ENCODE data around the gene COBL.

Gene COBL

GRCh38 chr7:51082940-51083533 is 233.6 kb downstream of the COBL start:
- in situ Hi-C loops (cut with MboI; ENCODE audit: low sequenced_read_pairs) = no loop called here

- in situ Hi-C loops (cut with MboI; ENCODE audit: low sequenced_read_pairs) = no loop called here
Measured at GRCh38 chr7:51082096-51082840, 234.3 kb downstream of the COBL start.

- in situ Hi-C loops (cut with MboI; ENCODE audit: low sequenced_read_pairs) = no loop called here
Measured at GRCh38 chr7:51081270-51081890, 235.2 kb downstream of the COBL start.

- in situ Hi-C loops (cut with MboI; ENCODE audit: low sequenced_read_pairs) = no loop called here
Measured at GRCh38 chr7:51080622-51081269, 235.9 kb downstream of the COBL start.

GRCh38 chr7:51080216-51080615 is 236.4 kb downstream of the COBL start:
- in situ Hi-C loops (cut with MboI; ENCODE audit: low sequenced_read_pairs) = no loop called here

GRCh38 chr7:51079494-51079893 is 237.1 kb downstream of the COBL start:
- in situ Hi-C loops (cut with MboI; ENCODE audit: low sequenced_read_pairs) = no loop called here

GRCh38 chr7:51078653-51079052 is 238.0 kb downstream of the COBL start:
- in situ Hi-C loops (cut with MboI; ENCODE audit: low sequenced_read_pairs) = no loop called here

GRCh38 chr7:51077987-51078370 is 238.6 kb downstream of the COBL start:
- in situ Hi-C loops (cut with MboI; ENCODE audit: low sequenced_read_pairs) = no loop called here

GRCh38 chr7:51077316-51077986 is 239.2 kb downstream of the COBL start:
- in situ Hi-C loops (cut with MboI; ENCODE audit: low sequenced_read_pairs) = no loop called here

GRCh38 chr7:51075681-51076580 is 240.7 kb downstream of the COBL start:
- in situ Hi-C loops (cut with MboI; ENCODE audit: low sequenced_read_pairs) = no loop called here

- in situ Hi-C loops (cut with MboI; ENCODE audit: low sequenced_read_pairs) = no loop called here
Measured at GRCh38 chr7:51073171-51073570, 243.4 kb downstream of the COBL start.

GRCh38 chr7:51072281-51072680 is 244.3 kb downstream of the COBL start:
- in situ Hi-C loops (cut with MboI; ENCODE audit: low sequenced_read_pairs) = no loop called here

- in situ Hi-C loops (cut with MboI; ENCODE audit: low sequenced_read_pairs) = no loop called here
Measured at GRCh38 chr7:51071427-51071826, 245.2 kb downstream of the COBL start.

- in situ Hi-C loops (cut with MboI; ENCODE audit: low sequenced_read_pairs) = no loop called here
Measured at GRCh38 chr7:51070151-51070550, 246.5 kb downstream of the COBL start.

GRCh38 chr7:51069411-51070083 is 247.1 kb downstream of the COBL start:
- in situ Hi-C loops (cut with MboI; ENCODE audit: low sequenced_read_pairs) = no loop called here

GRCh38 chr7:51068401-51068800 is 248.2 kb downstream of the COBL start:
- in situ Hi-C loops (cut with MboI; ENCODE audit: low sequenced_read_pairs) = no loop called here

GRCh38 chr7:51067757-51068156 is 248.9 kb downstream of the COBL start:
- in situ Hi-C loops (cut with MboI; ENCODE audit: low sequenced_read_pairs) = no loop called here

- in situ Hi-C loops (cut with MboI; ENCODE audit: low sequenced_read_pairs) = no loop called here
Measured at GRCh38 chr7:51067258-51067657, 249.4 kb downstream of the COBL start.

GRCh38 chr7:51066405-51066882 is 250.2 kb downstream of the COBL start:
- in situ Hi-C loops (cut with MboI; ENCODE audit: low sequenced_read_pairs) = no loop called here

- in situ Hi-C loops (cut with MboI; ENCODE audit: low sequenced_read_pairs) = no loop called here
Measured at GRCh38 chr7:51065766-51066165, 250.8 kb downstream of the COBL start.

Measured in HL-60/S4 treated with retinoic acid at 250 ng/mL for 4 days and 3 days (cell line).